ENCODE data around the gene INPP1.

- no peak for TF ChIP-seq CTCF (conservative IDR thresholded peaks at IDR 0.05; ENCODE audit: low read length)
- no peak for TF ChIP-seq EZH2phosphoT487 (IDR thresholded peaks at IDR 0.05; ENCODE audit: borderline replicate concordance, low read depth, low read length)
Measured at GRCh38 chr2:190327867-190328572, 15.4 kb upstream of the INPP1 start.

Data from OCI-LY7 (cell line).